Mesothelial cell of epicardium (in vitro differentiated cells): ENCODE measurements around the gene TMEM132C. TPM values are rescaled to one million over a fixed set of nuclear protein-coding genes. Genes with fewer than 3 reads are reported as not detected.
A peak's percentile ranks its signal among the peaks of the same experiment; 100 is the strongest.

Source experiments
- DNase-seq, 2 experiments: peaks; one replicate each; pipeline ENCODE4 v3.0.0; 2021; ENCODE audit warnings: low spot score in 2 of 2; ENCODE audit not compliant: unreplicated experiment in 2 of 2
- H3K27ac Mint-ChIP-seq: 2 replicates; pipeline ENCODE4 v1.8.0; 2021; ENCODE audit warnings: mixed read lengths
- H3K27me3 Mint-ChIP-seq: 2 replicates; pipeline ENCODE4 v1.8.0; 2021; ENCODE audit warnings: low read depth, mixed read lengths
- H3K36me3 Mint-ChIP-seq: 2 replicates; pipeline ENCODE4 v1.8.0; 2021; ENCODE audit warnings: mixed read lengths
- H3K4me1 Mint-ChIP-seq: 2 replicates; pipeline ENCODE4 v1.8.0; 2021; ENCODE audit warnings: mixed read lengths
- H3K4me3 Mint-ChIP-seq: 2 replicates; pipeline ENCODE4 v1.8.0; 2021; ENCODE audit warnings: mild to moderate bottlenecking, moderate library complexity, mixed read lengths
- H3K9me3 Mint-ChIP-seq: 2 replicates; pipeline ENCODE4 v1.8.0; 2021; ENCODE audit warnings: mixed read lengths
- total RNA-seq: library from RNA; stranded (reverse); gene quantifications from 3 replicates; pipeline ENCODE4 v1.2.1, GENCODE V29; 2021
- TF ChIP-seq, protein P1 (sequence below): fragments of 200-600 bp; sonication (generic); IDR thresholded peaks from one replicate; pipeline ENCODE4 v1.5.0; 2021; ENCODE audit warnings: antibody characterized with exemption; ENCODE audit not compliant: unreplicated experiment

The TMEM132C gene
- total RNA-seq, 1 donor from 2014 or later = 25.5 TPM

DNA sequence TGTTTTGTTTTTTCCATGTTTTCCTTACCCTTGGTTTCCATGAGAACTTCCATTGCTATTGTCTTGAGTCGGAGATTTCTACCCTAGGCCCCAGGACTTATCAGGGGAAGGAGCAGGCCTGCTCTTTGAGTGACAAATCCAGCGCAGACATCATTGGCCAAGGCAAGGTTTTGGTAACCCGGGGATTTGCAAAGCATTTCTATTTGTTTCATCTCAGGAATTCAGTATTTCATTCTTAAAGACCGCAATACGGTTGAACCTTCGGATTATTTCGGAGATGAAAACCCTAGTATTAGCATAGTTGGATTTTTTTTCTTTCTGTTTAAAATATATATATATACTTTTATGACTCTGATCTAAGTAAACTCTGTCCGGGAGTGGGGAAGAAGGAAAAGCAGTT is 62.0 kb downstream of the TMEM132C start:
- H3K9me3 Mint-ChIP-seq = peaks cover 3% of the 10 kb centered on the region
- TF ChIP-seq, protein P1, sequence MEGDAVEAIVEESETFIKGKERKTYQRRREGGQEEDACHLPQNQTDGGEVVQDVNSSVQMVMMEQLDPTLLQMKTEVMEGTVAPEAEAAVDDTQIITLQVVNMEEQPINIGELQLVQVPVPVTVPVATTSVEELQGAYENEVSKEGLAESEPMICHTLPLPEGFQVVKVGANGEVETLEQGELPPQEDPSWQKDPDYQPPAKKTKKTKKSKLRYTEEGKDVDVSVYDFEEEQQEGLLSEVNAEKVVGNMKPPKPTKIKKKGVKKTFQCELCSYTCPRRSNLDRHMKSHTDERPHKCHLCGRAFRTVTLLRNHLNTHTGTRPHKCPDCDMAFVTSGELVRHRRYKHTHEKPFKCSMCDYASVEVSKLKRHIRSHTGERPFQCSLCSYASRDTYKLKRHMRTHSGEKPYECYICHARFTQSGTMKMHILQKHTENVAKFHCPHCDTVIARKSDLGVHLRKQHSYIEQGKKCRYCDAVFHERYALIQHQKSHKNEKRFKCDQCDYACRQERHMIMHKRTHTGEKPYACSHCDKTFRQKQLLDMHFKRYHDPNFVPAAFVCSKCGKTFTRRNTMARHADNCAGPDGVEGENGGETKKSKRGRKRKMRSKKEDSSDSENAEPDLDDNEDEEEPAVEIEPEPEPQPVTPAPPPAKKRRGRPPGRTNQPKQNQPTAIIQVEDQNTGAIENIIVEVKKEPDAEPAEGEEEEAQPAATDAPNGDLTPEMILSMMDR = no peak
- no peak for DNase-seq
- H3K36me3 Mint-ChIP-seq = no peaks in the 10 kb centered on the region
- H3K4me3 Mint-ChIP-seq = no peak overlapping the region
- H3K27me3 Mint-ChIP-seq = no peaks in the 10 kb centered on the region
- peaks cover 13% of the 10 kb centered on the region for H3K4me1 Mint-ChIP-seq
- H3K27ac Mint-ChIP-seq = peak overlapping the region; percentile 41

- DNase-seq = no peak
- TF ChIP-seq, protein P1 = no peak
- Mint-ChIP-seq H3K4me3 (peak overlapping the region; percentile 45), H3K27ac (peak overlapping the region; percentile 67), H3K36me3 (no peaks in the 10 kb centered on the region), H3K9me3 (peaks cover under 1% of the 10 kb centered on the region), H3K4me1 (peaks cover 31% of the 10 kb centered on the region), H3K27me3 (peaks cover 35% of the 10 kb centered on the region)
These were observed 69.5 kb downstream of the TMEM132C start for GRCh38 chr12:128336204-128337070.

GRCh38 chr12:128337071-128337345 is 70.0 kb downstream of the TMEM132C start:
- no peaks in the 10 kb centered on the region for H3K9me3 Mint-ChIP-seq
- H3K4me3 Mint-ChIP-seq = peak overlapping the region; percentile 45
- TF ChIP-seq, protein P1 = no peak
- H3K4me1 Mint-ChIP-seq = peaks cover 31% of the 10 kb centered on the region
- no peaks in the 10 kb centered on the region for H3K36me3 Mint-ChIP-seq
- H3K27me3 Mint-ChIP-seq = peaks cover 35% of the 10 kb centered on the region
- peak overlapping the region; percentile 67 for H3K27ac Mint-ChIP-seq
- DNase-seq = no peak

- Mint-ChIP-seq H3K27me3 (peaks cover 35% of the 10 kb centered on the region), H3K4me3 (peak overlapping the region; percentile 45), H3K27ac (peak overlapping the region; percentile 37), H3K36me3 (no peaks in the 10 kb centered on the region), H3K9me3 (no peaks in the 10 kb centered on the region), H3K4me1 (peaks cover 31% of the 10 kb centered on the region)
- DNase-seq = no peak
- TF ChIP-seq, protein P1 = no peak
These were observed 70.6 kb downstream of the TMEM132C start for GRCh38 chr12:128337431-128338170.

DNA sequence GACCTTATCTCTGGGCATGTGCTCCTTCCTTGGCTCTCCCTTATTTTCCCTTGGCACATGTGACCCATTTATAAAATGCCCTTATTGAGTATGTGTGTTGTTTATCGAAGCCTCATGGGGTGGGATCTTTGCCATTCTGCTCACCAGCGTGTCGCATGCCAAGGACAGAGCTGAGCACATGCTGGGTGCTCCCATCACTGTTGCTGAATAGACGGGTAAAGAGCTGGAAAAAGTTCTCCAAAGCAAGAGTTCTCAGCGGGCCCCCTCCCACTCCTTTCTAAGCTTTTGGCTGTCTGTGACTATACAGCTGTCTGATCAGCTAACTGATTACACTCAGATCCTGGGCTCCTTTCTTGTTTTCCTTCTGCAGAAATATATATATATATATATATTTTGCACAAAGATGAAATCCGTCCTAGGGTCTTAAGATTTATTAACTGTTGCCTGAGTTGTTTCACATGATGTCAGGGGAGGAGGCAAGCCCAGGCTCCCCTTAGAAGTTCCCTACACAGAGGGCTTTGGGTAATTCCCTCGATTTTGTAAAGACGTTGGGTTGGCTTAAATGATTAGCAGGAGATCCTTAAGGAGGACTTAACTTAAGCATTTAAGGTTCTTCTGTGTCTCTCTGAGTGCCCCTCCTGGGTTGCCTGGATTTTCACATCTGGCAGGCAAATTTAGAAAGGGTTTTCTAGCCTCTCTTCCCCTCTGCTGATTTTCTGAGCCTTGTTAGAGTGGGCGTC is 71.6 kb downstream of the TMEM132C start:
- Mint-ChIP-seq H3K4me3 (peak overlapping the region; percentile 50), H3K27me3 (peaks cover 35% of the 10 kb centered on the region), H3K9me3 (no peaks in the 10 kb centered on the region), H3K4me1 (peaks cover 31% of the 10 kb centered on the region), H3K36me3 (no peaks in the 10 kb centered on the region), H3K27ac (peak overlapping the region; percentile 86)
- TF ChIP-seq, protein P1 = no peak
- no peak for DNase-seq
